PFSK-1 (cell line): ENCODE measurements around the gene ZNF184.

Experiments used
- FOXP2 ChIP-seq: optimal IDR thresholded peaks from 2 replicates; pipeline ENCODE3; 2011; ENCODE audit warnings: borderline replicate concordance, control low read depth, inconsistent platforms; ENCODE audit not compliant: insufficient read depth; ENCODE audit errors: extremely low read length, extremely low read depth
- POLR2AphosphoS5 ChIP-seq: IDR thresholded peaks from 2 replicates; pipeline ENCODE4 v1.6.1; 2012; ENCODE audit warnings: low read depth, mild to moderate bottlenecking, control low read depth, low read length, moderate library complexity
- REST ChIP-seq, 2 experiments: IDR thresholded peaks; 2 replicates each; pipeline versions ENCODE4 v1.6.1 to v1.8.0; 2011 to 2012; ENCODE audit warnings: low read depth in 2 of 2, low read length in 2 of 2, control low read depth in 1 of 2, inconsistent platforms in 1 of 2, mild to moderate bottlenecking in 1 of 2, moderate library complexity in 1 of 2; ENCODE audit not compliant: insufficient read depth in 1 of 2
- SIN3A ChIP-seq: IDR thresholded peaks from 2 replicates; pipeline ENCODE4 v1.6.1; 2012; ENCODE audit warnings: mild to moderate bottlenecking, low read length, moderate library complexity, borderline replicate concordance; ENCODE audit not compliant: insufficient read depth
- TAF1 ChIP-seq: IDR thresholded peaks from 2 replicates; pipeline ENCODE4 v1.6.1; 2012; ENCODE audit warnings: low read length, control low read depth, borderline replicate concordance; ENCODE audit not compliant: insufficient read depth

ZNF184 gene

GRCh38 chr6:27512525-27512924 is 39.6 kb upstream of the ZNF184 start:
- TF ChIP-seq SIN3A (no peak), TAF1 (no peak)

- TF ChIP-seq SIN3A (no peak), REST (IDR thresholded peaks at IDR 0.05; ENCODE audit: insufficient read depth in 1 of 2, low read depth in 2 of 2, low read length in 2 of 2) (no peak), FOXP2 (no peak), POLR2AphosphoS5 (no peak)
Observed at GRCh38 chr6:27507041-27507956, 34.4 kb upstream of the ZNF184 start.

- TF ChIP-seq POLR2AphosphoS5 (no peak), REST (IDR thresholded peaks at IDR 0.05; ENCODE audit: insufficient read depth in 1 of 2, low read depth in 2 of 2, low read length in 2 of 2) (no peak), FOXP2 (no peak), TAF1 (no peak), SIN3A (no peak)
Observed at GRCh38 chr6:27505209-27506027, 32.5 kb upstream of the ZNF184 start.

GRCh38 chr6:27503436-27504030 is 30.6 kb upstream of the ZNF184 start:
- TF ChIP-seq REST (IDR thresholded peaks at IDR 0.05; ENCODE audit: insufficient read depth in 1 of 2, low read depth in 2 of 2, low read length in 2 of 2) = no peak
- no peak for TF ChIP-seq POLR2AphosphoS5
- 0 out of 2 replicates have a peak, but pooled peaks have one; percentile 21 for TF ChIP-seq TAF1

GRCh38 chr6:27502508-27503435 is 29.9 kb upstream of the ZNF184 start:
- peak; percentile 17; the same call in 1 of the 2 replicates for TF ChIP-seq TAF1
- peak; percentile 23; the same call in 1 of the 2 replicates for TF ChIP-seq SIN3A
- TF ChIP-seq POLR2AphosphoS5 = no peak
